ENCODE measurements around the gene PDE7B.
"Not testable (repeated sequence)": the region's sequence is repeated elsewhere in the genome, so short reads cannot be mapped to it uniquely, and the experiment has no call there.

Gene PDE7B

DNA sequence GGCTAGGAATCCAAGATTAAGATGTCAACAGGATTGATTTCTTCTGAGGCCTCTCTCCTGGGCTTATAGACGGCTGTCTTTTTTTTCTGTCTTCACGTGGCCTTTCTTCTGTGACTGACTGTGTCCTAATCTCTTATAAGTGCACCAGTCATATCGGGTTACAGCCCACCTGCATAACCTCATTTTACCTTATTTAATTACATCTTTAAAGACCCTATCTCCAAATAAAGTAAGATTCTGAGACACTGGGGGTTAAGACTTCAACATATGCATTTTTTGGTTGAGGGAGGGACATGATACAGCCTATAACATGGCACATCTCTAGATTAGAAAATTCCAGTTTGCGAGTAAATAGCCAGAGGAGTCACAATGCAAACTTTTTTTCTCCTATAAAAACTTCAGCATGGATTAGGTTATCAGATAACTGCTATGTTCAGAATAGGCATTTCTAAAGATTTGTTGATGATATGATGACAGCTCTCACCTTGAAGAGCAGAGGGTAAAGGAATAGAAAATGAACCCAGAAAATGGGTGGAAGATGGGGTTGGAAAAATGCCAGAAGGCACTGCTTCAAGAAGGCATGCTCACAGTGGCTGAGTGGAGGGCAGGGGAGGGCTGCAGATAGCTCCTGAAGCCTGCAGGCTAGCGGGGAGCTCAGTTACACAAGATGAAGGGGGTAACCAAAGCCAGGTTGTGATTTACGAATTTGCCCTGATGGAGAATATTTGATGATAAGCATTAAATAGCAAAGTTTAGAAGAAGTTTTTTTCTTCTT lies 8.7 kb upstream of the PDE7B start:
- DNase-seq (ENCODE audit: low read depth, low spot score) = no peak

DNA sequence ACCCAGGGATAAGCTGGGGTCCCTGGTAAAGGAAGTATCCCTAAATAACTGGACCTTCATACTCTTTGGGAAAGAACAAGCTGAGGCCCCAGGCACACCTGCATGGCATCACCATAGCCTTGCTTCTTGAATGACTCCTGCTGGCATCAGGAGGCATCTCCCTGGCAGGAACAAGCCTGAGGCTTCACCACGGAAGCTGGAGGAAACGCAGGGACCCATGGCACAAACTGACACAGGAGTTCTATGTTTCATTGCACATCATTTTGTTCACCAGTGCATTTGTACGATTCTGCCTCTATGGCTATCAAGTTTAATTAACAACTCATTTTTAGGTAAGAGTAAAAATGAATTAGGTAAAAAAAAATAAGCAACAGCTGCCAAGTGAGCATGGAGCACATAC lies 619 bp upstream of the PDE7B start:
- no peak for DNase-seq (ENCODE audit: low read depth, low spot score)

DNA sequence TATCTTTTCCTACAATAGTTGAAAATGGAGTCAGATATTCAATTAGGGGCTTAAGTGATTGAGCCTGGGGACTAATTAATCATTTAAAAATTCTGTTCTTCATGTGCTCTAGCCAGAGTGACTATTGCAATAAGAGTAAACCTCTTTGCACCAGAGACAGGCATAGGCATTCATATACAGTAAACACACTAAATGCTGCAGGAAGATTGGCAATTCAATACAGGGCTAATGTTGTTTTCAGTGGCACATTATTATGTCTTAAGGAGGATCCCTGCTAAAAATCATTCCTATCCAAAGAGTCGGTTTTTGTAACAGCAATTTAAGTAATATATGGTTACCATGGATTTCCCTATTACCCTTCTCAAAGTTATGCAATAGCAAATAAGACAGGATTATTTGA lies 1.2 kb downstream of the PDE7B start:
- no peak for DNase-seq (ENCODE audit: low read depth, low spot score)

DNA sequence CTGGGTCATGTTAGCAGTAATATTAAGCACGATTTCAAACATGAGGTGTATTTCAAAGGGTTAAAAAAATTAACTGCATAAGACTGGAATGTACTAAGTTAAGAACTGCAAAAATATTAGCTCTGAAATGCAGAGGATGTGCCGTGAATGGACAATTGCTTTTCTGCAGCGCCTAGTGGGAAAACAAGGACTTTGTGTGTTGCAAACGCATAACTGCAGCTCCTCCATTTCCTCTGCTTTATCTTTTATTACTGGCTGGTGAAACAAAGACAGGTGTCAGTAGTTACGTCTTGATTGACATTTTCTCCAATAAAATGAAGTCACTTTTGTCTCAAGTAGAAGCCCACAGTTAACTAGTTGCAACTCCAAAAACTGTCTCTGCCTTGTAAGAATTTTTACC lies 1.7 kb downstream of the PDE7B start:
- no peak for DNase-seq (ENCODE audit: low read depth, low spot score)

DNA sequence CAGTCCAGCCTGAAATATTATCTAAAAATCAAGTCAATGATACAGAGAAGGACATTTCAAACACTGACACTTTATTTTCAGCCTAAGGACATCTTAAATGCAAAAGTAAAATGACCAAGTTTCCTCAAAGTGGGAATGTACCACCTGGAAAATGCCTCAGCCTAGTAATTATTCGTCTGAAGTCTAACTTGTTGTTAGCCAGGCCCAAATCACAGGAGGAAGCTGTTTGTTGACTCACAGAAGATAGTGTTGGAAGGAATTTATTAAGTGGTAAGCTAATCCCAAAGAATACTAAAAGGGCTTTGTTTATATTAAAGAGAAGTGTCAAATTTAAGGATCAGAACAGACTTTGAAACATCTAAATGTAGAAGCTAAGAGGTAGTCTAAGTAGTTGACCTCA lies 2.5 kb downstream of the PDE7B start:
- no peak for DNase-seq (ENCODE audit: low read depth, low spot score)

DNA sequence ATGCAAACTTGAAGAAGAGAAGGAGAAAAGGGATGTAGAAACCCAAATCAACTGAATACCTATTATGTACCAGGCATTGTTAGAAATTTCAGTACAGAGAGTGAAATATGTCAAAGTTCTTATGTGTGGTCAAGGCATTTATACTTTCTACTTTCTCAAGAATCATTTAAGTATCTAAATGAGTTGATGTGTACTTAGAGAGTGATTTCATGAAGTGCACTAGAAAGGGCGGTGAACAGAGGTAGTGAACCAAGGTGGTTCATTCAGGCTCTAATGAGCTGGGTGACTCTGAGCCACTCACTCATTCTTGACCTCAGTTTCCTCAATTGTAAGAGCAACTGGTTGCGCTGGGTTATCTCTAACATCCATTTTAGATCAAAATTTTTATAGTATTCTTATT lies 3.3 kb downstream of the PDE7B start:
- DNase-seq (ENCODE audit: low read depth, low spot score) = no peak

DNA sequence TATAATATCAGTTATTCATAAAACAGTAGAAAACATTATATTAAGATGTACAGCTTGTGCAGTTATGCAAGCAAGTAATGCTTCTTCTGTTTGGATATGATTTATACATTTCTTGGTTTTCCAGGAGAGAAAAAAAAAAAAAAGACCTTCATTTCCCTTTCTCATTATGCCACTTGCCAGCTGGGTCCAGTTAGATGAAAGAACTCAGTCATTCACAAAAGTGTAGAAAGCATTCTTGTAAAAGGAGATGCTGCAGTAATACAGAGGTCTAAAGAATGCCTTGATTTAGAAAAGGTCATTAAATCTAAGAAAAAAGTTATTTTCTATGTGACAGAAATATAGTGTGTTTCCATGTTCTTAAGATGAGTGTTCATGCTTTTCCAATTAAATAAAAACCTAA lies 7.4 kb downstream of the PDE7B start:
- DNase-seq (ENCODE audit: low read depth, low spot score) = no peak

DNA sequence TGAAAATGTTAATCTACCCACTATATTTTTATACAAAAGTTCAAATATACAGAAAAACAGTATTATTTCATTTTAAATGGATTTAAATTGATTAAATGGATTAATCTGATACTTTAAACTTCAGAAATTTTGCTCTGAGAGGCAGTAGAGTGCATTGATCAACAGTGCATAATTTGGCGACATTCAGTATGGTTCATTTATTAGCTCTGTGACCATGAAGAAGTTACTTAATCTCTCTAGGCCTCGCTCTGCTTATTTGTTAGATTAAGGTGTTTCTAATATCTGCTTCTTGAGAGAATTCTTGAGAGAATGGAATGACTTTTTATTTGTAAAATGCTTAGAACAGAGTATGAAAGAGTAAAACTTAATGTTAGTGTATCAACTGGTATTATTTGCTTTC lies 8.9 kb downstream of the PDE7B start:
- no peak for DNase-seq (ENCODE audit: low read depth, low spot score)

DNA sequence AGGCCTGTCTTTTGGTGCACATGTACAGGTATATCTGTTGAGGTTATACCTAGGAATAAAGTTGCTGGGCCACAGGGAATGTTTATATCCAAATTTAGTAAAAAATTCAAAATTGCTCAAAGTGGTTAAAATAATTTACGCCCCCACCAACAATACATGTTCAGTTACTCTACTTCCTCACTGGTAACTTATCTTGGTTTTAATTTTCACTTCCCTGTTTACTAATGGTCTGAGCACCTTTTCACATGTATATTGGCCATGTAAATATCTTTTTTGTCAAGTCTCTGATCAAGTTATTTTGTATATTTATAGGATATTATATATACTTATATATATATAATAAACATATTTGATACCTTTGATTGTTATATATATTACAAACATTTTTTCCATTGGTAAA lies 9.7 kb downstream of the PDE7B start:
- DNase-seq (ENCODE audit: low read depth, low spot score) = no peak

DNA sequence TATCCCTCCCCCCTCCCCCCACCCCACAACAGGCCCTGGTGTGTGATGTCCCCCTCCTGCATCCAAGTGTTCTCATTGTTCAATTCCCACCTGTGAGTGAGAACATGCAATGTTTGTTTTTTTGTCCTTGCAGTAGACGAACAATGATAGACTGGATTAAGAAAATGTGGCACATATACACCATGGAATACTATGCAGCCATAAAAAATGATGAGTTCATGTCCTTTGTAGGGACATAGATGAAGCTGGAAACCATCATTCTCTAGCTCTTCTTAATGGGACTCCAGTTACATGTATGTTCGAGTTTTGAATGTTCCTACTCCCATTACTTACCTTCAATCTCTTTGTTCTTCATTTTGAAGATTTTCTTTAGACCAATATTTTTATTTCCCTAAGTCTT lies 13.4 kb downstream of the PDE7B start:
- DNase-seq (ENCODE audit: low read depth, low spot score) = not testable (repeated sequence)

DNA sequence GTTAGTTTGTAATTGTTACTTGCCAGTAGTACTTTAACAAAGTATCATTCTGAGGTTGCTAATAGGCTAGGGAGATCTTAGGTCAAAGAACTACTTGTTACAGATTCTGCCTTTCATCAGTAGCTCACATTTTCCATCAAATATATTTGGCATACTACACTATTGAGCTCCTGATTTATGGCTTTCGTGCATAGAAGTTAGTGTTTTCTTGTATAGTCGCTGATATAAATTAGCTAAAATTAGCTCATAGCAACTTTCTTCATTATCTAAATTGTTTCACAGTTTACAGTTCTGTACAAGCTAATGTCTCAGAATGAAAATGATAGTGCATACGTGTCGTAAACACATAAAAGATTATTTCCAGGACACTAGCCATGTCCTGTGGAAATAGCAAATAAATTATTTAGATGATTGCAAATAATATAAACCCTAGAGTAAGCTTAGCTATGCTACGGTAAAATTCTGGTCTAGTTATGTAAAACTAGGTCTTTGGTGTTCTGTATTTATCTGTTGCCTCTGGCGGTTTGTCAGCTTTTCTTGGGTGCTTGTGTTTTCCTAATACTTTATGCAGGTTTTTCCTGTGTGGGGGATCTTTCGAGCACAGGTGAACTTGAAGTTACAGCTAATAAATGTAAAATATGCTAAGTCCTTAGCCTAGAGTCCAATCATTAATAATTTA lies 15.1 kb downstream of the PDE7B start:
- DNase-seq (ENCODE audit: low read depth, low spot score) = no peak

DNA sequence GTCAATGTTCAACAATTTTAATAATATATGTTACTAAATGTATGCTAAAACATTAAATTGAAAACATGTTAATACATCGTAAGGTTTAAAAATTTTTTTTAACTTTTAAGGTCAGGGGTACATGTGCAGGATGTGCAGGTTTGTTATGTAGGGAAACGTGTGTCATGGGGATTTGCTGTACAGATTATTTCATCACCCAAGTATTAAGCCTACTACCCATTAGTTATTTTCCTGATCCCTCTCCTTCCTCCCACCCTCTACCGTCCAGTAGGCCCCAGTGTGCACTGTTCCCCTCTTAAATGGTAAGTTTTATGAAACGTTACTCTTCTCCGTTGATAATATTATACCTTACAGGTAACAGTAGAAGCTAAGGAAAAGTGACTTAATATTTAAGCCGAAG lies 15.8 kb downstream of the PDE7B start:
- no peak for DNase-seq (ENCODE audit: low read depth, low spot score)

DNA sequence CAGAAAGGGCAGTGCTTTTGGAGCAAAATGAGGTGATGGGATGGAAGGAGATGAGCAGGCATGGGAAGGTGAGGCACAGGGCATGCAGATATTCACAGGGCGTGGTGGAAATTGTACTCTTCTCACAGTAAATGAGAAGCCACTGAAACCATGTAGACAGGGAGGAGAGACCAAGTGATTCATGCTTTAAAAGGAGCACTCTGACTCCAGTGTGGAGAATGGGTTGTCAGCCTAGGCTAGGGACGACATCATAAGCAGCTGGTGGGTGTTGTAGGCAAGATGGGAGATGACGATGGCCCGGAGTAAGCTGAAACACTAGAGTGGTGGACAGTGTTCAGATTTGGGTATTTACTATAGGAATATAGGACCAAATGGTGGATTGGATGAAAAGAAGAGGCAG lies 18.4 kb downstream of the PDE7B start:
- DNase-seq (ENCODE audit: low read depth, low spot score) = no peak

DNA sequence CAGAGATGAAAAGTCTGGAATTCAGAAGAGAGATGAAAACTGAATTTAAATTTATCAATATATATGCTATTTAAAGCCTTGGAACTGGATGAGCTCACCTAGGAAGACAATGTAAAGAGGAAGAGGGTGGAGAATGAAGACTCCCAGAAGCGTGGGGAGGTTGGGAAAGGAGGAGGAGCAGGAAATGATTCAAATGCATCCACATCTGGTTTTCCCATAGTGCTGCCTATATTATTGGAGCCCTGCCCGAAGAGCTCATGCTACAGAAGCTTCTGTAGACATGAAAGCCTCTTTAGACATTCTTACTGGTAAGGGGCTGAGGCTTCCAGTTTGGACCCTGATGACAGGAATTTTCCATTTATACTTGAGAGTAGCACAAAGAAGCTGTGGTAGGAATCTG lies 19.2 kb downstream of the PDE7B start:
- DNase-seq (ENCODE audit: low read depth, low spot score) = no peak

DNA sequence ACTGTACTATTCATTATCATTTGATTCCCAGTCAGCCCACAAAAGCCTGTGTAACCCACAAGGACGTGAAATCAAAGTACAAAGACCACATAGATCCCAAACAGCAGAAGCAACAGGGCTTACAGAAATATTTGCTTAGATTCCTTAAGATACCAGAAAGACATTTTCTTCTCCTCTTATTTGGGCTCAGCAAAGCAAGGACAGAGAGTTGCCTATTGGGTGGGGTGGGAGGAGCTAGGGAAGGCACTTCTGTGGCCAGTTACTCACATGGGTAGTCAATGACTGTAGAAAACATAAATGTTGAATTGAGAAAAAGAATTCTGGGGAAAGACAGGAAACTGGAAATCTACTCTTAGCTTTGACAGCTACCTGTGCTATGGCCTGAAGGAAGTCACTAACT lies 19.8 kb downstream of the PDE7B start:
- no peak for DNase-seq (ENCODE audit: low read depth, low spot score)

DNA sequence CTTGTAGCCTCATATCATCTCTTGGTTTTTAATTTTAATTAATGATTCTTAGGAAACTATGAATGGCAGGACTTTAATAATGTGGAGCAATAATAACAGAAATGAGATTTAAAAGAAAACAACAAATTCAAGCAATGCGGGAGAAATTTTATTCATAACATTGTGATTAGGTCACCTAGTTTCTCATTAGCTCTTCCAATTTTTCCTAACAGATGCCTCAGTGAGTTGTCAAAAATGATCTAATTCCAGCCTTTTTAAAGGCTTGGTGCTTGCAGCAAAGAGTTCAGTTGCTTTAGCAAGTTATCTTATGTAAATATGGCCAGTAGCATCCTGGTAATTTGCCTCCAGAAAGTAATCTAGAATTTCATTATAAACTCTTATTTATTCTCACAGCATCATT lies 20.4 kb downstream of the PDE7B start:
- no peak for DNase-seq (ENCODE audit: low read depth, low spot score)

DNA sequence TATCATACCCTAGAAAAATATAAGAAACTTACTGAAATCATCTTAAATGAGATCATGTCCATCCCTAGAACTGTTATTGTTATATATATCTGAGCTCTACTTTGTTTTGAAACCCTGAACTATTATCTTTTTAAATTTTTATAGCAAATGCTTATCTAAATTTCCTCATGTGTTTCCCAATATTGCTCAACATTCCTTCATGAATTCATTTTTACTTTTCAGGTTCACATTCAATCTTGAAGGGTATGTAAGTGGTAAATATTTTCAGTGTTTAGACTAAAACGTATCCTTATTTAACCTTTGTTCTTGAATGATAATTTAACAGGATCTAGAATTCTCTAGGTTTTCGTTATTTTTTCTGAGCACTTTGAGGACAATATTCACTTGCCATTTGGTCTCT lies 23.9 kb downstream of the PDE7B start:
- no peak for DNase-seq (ENCODE audit: low read depth, low spot score)

DNA sequence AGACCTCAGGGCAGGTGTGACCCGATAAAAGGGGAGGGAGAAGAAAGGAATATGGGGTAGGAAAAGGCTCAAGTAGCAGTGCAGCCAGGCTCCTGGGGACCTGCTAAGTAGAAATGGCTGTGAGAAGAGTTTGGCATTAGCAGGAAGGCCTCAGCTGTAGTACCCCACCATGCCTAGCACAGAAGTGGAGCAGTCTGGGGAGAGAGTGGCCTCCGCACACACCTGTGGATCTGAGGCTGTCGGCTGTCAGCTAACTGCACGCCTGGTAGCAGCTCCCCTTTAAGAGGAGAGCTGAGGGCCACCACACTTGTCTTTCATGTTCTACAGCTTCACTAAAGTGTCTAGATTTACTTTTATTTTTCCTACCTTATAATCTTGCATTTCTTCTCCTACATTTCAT lies 24.6 kb downstream of the PDE7B start:
- peak; percentile 4 for DNase-seq (ENCODE audit: low read depth, low spot score)

DNA sequence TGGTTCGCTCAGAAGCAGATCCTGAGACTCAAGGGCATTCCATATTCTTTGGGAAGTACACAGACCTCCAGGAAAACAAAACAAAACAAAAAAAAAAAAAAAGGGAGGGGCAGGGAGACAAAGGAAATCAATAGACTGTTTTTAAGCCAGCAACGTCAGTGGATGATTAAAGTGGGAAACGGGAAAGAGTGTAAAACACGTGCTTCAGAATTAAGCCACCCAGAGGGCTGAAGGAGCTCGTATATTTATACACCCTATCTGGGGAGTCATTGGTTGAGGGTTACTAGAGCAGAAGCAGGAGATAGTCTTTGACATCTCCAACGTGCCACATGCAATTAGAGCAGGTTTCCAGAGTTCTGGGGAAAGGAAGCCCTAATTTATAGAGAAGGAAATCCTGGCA lies 26.2 kb downstream of the PDE7B start:
- no peak for DNase-seq (ENCODE audit: low read depth, low spot score)

DNA sequence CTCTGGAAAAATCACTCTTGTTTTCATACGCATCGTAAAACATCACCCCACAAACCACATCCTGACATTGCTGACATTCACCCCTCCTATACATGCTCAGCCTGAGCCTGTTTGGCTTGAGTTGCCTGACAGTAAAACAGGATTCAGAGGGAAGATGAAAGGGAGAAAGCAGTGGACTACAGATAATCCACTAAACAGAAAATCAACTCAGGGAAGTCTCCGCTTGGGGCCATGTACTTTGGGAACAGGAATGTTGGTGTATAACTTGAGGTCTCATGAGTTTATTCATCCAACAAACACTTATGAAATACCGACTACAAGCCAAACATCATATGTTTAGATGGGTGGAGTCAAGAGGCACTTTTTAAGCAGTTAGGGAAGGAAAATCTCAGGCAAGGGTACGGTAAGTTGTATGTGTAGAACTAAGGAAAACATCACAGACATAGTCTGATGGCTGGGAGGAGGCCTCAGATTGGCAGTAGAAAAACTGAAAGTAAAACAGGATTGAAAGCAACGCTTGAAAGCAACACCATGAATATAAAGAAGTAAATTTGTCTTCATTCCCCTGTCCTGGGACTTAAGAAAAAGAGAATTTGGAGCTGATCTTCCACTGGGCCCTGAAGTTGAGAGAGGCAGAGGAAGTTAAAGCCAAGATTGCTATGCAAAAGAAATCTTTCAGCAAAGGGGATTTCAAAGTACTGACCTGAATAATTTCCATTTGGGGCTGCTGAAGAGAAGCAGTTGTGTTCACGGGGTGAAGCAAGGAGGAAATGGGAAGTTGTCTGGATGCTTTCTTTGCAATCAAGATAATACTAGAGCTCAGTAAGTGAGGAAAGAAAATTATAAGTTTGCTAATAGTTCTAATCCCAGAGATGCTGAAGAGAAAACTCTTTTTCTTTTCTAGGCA lies 28.8 kb downstream of the PDE7B start:
- no peak for DNase-seq (ENCODE audit: low read depth, low spot score)

DNA sequence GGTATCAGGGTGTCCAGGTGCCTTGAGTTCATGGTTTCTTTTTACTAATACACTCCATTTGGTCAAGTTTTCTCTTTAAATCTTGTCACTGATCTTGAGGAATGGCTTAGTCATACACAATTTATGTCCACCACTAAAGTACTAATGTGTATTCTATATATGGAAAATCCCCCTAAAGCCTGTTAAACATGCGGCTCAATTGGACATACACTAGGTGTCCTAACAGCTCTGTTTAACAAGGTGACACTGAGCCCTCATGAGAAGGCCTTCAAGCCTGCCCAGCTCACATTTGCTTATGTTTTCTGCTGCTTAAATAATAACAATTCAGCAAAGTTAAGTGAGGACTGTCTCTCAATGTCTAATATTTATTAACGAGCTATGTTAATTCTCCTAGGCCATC lies 31.5 kb downstream of the PDE7B start:
- DNase-seq (ENCODE audit: low read depth, low spot score) = no peak

DNA sequence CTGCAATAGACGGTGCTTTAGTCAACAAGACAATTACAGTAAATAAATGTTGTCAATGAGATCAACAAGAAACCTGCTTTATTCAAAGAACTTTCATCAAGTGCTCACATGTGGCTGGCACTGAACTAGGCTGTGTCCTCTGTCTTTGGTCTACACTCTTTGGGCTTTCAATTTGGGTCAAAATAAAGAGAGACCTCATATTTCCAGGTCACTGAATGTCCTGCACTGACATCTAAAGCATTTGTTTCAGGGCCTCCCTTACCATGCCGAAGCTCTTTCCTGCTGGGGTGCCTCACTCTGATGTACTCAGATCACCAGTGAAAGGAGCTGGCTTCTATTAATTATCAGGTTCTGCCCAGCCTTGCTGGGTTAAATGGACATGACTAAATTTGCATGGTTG lies 32.0 kb downstream of the PDE7B start:
- no peak for DNase-seq (ENCODE audit: low read depth, low spot score)

DNA sequence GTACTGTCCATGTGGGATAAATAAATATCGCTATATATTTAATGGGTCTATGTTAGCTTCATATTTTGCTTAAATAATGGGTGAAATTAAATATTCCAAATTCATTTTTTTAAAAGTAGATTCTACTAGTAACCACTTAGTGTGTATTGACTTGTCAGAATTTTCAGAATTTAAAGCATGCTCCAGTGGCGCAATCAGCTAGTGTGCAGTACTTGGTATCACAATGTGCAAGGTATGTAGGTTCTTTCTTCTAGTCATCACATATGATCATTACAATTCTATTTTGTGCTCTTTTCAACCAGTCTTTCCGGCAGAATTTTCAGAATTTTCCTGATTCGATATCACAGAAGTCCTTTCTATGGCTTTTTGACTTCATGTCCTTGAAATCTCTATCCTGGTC lies 32.6 kb downstream of the PDE7B start:
- no peak for DNase-seq (ENCODE audit: low read depth, low spot score)

Data from ELF-1 (cell line).